ENCODE data around the gene URB1.

URB1 gene

DNA sequence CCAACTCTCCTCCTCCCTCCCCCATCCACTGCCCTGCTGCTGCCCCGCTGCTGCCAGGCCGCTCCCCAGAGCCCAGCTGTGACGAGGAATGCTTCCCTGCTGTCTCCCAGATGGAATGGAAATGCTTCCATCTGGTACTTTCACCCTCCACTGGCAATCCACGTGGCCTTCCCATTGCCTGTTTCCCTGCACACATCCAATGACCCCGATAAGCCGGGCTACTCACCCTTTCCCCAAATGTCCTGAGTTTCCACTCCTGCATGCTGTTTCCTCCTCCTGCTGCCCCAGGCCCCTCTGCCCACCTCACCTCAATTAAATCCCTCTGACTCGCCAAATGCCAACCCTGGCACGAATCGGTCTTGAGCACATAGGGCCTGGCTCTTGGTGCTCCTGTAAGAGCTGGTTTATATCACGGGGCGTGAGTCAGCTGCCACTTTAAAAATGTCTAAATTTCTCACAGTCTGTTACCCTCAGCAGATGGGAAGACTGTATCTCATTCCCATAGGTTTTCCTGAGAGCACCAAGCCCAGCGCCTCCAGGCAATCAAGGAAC, 57.8 kb downstream of the URB1 start:
- Histone ChIP-seq H3K4me3 (ENCODE audit: low read depth in 1 of 2, low read length in 2 of 2) (no peak overlapping the region), H3K4me1 (ENCODE audit: control insufficient read depth in 1 of 2, insufficient read depth in 2 of 2, low read length in 2 of 2) (no peaks in the 10 kb centered on the region), H3K27me3 (ENCODE audit: control insufficient read depth in 1 of 2, insufficient read depth in 2 of 2, low read length in 2 of 2) (no peaks in the 10 kb centered on the region), H3K27ac (ENCODE audit: low read depth, low read length) (no peak overlapping the region), H3K9me3 (ENCODE audit: control insufficient read depth in 1 of 2, low read length in 2 of 2) (no peaks in the 10 kb centered on the region), H3K9ac (ENCODE audit: low read depth in 1 of 2, low read length in 2 of 2) (no peak overlapping the region), H3K36me3 (ENCODE audit: control insufficient read depth in 1 of 2, insufficient read depth in 2 of 2, low read length in 2 of 2) (peaks cover 40 to 77% of the 10 kb centered on the region in 2 donors)

DNA sequence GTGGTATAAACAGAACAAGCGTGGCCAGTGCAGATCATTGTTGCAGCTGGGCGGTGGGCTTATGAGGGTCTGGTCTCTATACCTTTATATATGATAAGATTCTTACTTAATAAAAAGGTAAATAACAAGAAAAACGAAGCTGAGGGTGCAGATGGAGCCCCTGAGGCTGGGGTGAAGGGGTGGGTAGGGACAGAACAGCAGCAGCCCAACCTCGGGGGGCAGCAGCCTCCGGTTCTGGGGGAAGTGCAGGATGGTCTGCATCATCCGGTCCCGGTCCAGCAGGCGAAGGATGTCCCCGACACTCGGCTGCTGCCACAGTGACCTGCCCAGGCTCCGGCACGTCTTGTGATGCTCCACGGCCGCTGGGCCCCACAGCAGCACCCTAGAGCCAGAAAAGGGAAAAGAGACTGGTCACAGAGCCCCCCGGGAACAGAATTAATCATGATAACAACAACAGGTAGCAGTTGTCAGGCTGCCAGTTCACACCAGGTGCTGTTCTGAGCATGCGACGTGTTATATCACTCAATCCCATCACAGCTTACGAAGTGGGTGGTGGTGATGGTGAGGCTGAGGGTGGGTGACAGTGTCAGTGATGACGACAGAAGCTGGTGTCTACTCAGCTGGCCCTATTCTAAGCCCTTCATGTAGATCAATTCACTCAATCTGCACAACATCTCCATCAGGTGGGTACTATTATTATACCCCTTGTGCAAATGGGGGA, 58.7 kb downstream of the URB1 start:
- Histone ChIP-seq H3K4me1 (ENCODE audit: control insufficient read depth in 1 of 2, insufficient read depth in 2 of 2, low read length in 2 of 2) (no peaks in the 10 kb centered on the region), H3K36me3 (ENCODE audit: control insufficient read depth in 1 of 2, insufficient read depth in 2 of 2, low read length in 2 of 2) (peaks cover 40 to 74% of the 10 kb centered on the region in 2 donors), H3K27me3 (ENCODE audit: control insufficient read depth in 1 of 2, insufficient read depth in 2 of 2, low read length in 2 of 2) (no peaks in the 10 kb centered on the region), H3K9ac (ENCODE audit: low read depth in 1 of 2, low read length in 2 of 2) (no peak overlapping the region), H3K9me3 (ENCODE audit: control insufficient read depth in 1 of 2, low read length in 2 of 2) (no peaks in the 10 kb centered on the region), H3K27ac (ENCODE audit: low read depth, low read length) (no peak overlapping the region), H3K4me3 (ENCODE audit: low read depth in 1 of 2, low read length in 2 of 2) (no peak overlapping the region)

DNA sequence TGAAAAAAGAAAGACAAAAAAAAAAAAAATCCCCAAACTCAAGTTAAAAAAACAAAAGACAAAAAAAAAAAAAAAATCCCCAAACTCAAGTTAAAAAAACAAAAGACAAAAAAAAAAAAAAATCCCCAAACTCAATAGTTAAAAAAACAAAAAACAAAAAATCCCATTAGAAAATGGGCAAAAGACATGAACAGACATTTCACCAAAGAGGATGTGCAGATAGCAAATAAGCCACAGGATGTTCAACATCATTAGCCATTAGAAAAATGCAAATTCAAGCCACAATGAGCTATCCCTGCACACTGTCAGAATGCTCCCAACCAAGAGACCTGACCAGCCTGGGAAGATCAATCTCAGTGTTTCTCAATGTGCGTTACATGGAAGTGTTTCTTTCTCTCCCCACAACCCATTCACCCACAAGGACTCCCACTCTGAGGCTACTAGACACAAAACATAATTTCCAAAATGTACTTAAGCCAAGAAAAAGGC, 60.3 kb downstream of the URB1 start:
- H3K27ac ChIP-seq (ENCODE audit: low read depth, low read length) = no peak overlapping the region
- no peak overlapping the region for H3K4me3 ChIP-seq (ENCODE audit: low read depth in 1 of 2, low read length in 2 of 2)
- H3K9ac ChIP-seq (ENCODE audit: low read depth in 1 of 2, low read length in 2 of 2) = no peak overlapping the region
- H3K9me3 ChIP-seq (ENCODE audit: control insufficient read depth in 1 of 2, low read length in 2 of 2) = no peaks in the 10 kb centered on the region
- no peaks in the 10 kb centered on the region for H3K4me1 ChIP-seq (ENCODE audit: control insufficient read depth in 1 of 2, insufficient read depth in 2 of 2, low read length in 2 of 2)
- peaks cover 32 to 66% of the 10 kb centered on the region in 2 donors for H3K36me3 ChIP-seq (ENCODE audit: control insufficient read depth in 1 of 2, insufficient read depth in 2 of 2, low read length in 2 of 2)
- no peaks in the 10 kb centered on the region for H3K27me3 ChIP-seq (ENCODE audit: control insufficient read depth in 1 of 2, insufficient read depth in 2 of 2, low read length in 2 of 2)

DNA sequence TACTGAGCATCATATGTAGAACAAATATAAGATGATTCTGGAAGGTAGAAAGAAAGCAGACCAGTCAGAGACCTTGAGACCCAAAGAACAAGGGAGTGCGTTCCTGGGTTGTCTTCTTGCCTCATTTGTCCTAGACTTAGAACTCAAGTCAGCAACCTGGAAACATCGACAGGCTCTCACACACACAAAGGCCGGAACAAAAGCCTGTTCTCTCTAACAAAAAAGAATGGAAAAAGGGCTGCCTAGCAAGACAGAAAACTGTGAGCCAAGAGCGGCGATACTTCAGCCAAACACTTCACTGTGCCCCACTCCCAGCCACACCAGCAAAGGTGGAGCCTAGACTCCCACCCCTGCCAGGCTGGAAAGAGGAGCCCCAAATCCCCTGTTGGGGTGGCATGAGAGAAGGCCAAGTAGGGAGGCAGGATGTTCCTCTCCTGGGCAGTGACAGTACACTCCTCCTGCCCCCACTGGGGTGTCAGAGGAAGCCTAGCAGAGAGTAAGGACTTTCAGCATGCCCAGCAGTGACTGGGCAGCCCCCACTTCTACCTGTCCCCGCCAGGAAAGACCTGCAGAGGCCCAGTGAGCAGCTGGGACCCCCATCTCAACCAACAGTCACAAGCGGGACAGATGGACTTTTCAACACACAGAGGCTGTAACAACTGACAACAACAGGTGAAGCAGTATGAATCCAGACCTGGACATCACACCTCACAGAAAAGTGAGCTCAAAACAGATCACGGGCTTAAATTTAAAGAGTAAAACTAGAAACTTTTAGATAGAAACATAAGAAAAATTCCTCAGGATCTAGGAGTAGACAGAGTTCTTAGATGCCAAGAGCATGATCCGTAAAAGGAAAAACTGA, 61.1 kb downstream of the URB1 start:
- Histone ChIP-seq H3K36me3 (ENCODE audit: control insufficient read depth in 1 of 2, insufficient read depth in 2 of 2, low read length in 2 of 2) (peaks cover 31 to 59% of the 10 kb centered on the region in 2 donors), H3K4me1 (ENCODE audit: control insufficient read depth in 1 of 2, insufficient read depth in 2 of 2, low read length in 2 of 2) (no peaks in the 10 kb centered on the region), H3K27me3 (ENCODE audit: control insufficient read depth in 1 of 2, insufficient read depth in 2 of 2, low read length in 2 of 2) (no peaks in the 10 kb centered on the region), H3K9ac (ENCODE audit: low read depth in 1 of 2, low read length in 2 of 2) (no peak overlapping the region), H3K27ac (ENCODE audit: low read depth, low read length) (no peak overlapping the region), H3K9me3 (ENCODE audit: control insufficient read depth in 1 of 2, low read length in 2 of 2) (no peaks in the 10 kb centered on the region), H3K4me3 (ENCODE audit: low read depth in 1 of 2, low read length in 2 of 2) (no peak overlapping the region)

DNA sequence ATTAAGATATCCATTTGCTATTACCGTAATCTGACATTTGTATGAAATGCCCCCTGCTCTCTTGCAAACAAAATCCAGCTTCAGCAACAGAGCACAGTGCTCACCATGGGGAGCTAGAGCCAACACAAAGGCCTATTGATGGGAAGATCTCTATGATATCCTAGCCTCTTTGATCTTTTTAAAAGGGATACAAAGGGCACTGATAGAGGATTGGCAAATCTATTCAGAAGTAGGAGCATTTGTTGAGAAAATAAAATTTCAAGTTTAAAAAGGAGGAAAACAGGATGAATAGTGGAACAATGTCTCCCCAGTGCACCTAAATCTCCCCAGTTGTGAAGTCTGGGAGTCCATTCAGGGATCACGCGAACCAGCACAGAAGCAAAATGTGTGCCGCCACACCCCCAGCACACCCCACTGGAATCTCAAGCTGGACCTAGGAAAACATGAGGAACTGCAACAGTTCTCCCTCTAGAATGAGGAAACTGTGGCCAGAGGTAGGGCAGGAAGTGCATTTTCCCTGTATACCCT, 62.0 kb downstream of the URB1 start:
- H3K4me1 ChIP-seq (ENCODE audit: control insufficient read depth in 1 of 2, insufficient read depth in 2 of 2, low read length in 2 of 2) = no peaks in the 10 kb centered on the region
- no peak overlapping the region for H3K27ac ChIP-seq (ENCODE audit: low read depth, low read length)
- H3K4me3 ChIP-seq (ENCODE audit: low read depth in 1 of 2, low read length in 2 of 2) = no peak overlapping the region
- peaks cover 29 to 58% of the 10 kb centered on the region in 2 donors for H3K36me3 ChIP-seq (ENCODE audit: control insufficient read depth in 1 of 2, insufficient read depth in 2 of 2, low read length in 2 of 2)
- H3K9me3 ChIP-seq (ENCODE audit: control insufficient read depth in 1 of 2, low read length in 2 of 2) = no peaks in the 10 kb centered on the region
- H3K9ac ChIP-seq (ENCODE audit: low read depth in 1 of 2, low read length in 2 of 2) = no peak overlapping the region
- no peaks in the 10 kb centered on the region for H3K27me3 ChIP-seq (ENCODE audit: control insufficient read depth in 1 of 2, insufficient read depth in 2 of 2, low read length in 2 of 2)

DNA sequence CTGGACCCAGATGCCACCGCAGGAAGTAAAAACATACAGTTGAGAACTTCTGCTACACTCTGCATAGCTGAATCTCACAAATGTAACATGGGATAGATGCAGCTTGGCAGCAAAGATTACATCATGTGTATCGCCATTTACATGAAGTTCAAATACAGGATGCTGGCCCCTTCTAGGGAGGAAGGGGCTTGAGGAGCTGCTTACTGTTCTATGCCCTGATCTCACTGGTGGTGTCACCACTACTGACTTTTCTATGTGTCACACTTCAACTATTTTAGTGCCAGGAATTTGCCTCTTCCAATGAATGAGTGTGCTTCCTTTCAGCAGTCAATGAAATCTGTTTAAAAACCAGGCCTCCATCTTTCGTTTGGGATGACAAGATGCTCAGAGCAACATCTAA, 63.0 kb downstream of the URB1 start:
- Histone ChIP-seq H3K4me1 (ENCODE audit: control insufficient read depth in 1 of 2, insufficient read depth in 2 of 2, low read length in 2 of 2) (no peaks in the 10 kb centered on the region), H3K27ac (ENCODE audit: low read depth, low read length) (no peak overlapping the region), H3K4me3 (ENCODE audit: low read depth in 1 of 2, low read length in 2 of 2) (no peak overlapping the region), H3K9me3 (ENCODE audit: control insufficient read depth in 1 of 2, low read length in 2 of 2) (no peaks in the 10 kb centered on the region), H3K27me3 (ENCODE audit: control insufficient read depth in 1 of 2, insufficient read depth in 2 of 2, low read length in 2 of 2) (no peaks in the 10 kb centered on the region), H3K36me3 (ENCODE audit: control insufficient read depth in 1 of 2, insufficient read depth in 2 of 2, low read length in 2 of 2) (peaks cover 19 to 59% of the 10 kb centered on the region in 2 donors), H3K9ac (ENCODE audit: low read depth in 1 of 2, low read length in 2 of 2) (no peak overlapping the region)

DNA sequence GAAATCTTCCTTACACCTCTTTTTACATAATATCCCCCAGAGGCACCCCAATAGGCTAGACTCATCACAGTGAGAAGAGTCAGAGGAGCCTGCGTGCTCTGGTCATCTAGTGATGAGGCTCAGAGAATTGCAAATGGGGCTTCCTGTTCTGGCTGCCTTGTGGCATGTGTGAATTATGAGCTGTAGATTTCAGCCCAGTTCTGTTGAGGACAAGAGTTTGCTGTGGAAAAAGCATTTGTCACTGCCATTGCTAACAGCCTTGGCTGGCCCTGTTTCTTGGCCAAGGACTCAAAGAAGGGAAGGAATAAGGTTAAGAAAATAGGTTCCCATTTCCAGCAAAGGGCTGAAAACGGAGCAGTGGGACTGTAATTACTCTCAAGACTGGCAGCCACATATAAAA, 63.5 kb downstream of the URB1 start:
- no peaks in the 10 kb centered on the region for H3K9me3 ChIP-seq (ENCODE audit: control insufficient read depth in 1 of 2, low read length in 2 of 2)
- H3K36me3 ChIP-seq (ENCODE audit: control insufficient read depth in 1 of 2, insufficient read depth in 2 of 2, low read length in 2 of 2) = peaks cover 17 to 59% of the 10 kb centered on the region in 2 donors
- H3K9ac ChIP-seq (ENCODE audit: low read depth in 1 of 2, low read length in 2 of 2) = no peak overlapping the region
- H3K4me3 ChIP-seq (ENCODE audit: low read depth in 1 of 2, low read length in 2 of 2) = no peak overlapping the region
- H3K27ac ChIP-seq (ENCODE audit: low read depth, low read length) = no peak overlapping the region
- H3K27me3 ChIP-seq (ENCODE audit: control insufficient read depth in 1 of 2, insufficient read depth in 2 of 2, low read length in 2 of 2) = no peaks in the 10 kb centered on the region
- H3K4me1 ChIP-seq (ENCODE audit: control insufficient read depth in 1 of 2, insufficient read depth in 2 of 2, low read length in 2 of 2) = no peaks in the 10 kb centered on the region

DNA sequence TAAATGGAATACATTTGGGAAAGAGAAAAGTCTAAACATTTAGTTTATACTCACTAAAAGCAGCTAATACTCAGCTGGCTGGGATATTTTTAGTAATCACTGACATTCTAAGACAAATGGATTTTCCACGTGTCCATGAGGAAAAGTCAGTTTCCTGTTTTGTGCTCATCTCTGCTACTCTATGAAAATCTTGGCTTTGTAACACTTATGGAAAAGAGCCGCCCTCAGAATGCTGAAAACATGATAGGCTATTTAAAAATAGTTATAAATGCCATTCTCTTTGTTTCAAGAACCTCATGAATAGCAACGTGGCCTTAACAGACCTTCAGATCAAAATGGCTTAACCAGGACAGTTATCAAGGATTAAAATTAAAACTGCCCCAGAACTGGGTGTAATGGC, 64.2 kb downstream of the URB1 start:
- no peaks in the 10 kb centered on the region for H3K27me3 ChIP-seq (ENCODE audit: control insufficient read depth in 1 of 2, insufficient read depth in 2 of 2, low read length in 2 of 2)
- H3K27ac ChIP-seq (ENCODE audit: low read depth, low read length) = no peak overlapping the region
- peaks cover 21 to 59% of the 10 kb centered on the region in 2 donors for H3K36me3 ChIP-seq (ENCODE audit: control insufficient read depth in 1 of 2, insufficient read depth in 2 of 2, low read length in 2 of 2)
- no peaks in the 10 kb centered on the region for H3K4me1 ChIP-seq (ENCODE audit: control insufficient read depth in 1 of 2, insufficient read depth in 2 of 2, low read length in 2 of 2)
- H3K9me3 ChIP-seq (ENCODE audit: control insufficient read depth in 1 of 2, low read length in 2 of 2) = no peaks in the 10 kb centered on the region
- H3K9ac ChIP-seq (ENCODE audit: low read depth in 1 of 2, low read length in 2 of 2) = no peak overlapping the region
- no peak overlapping the region for H3K4me3 ChIP-seq (ENCODE audit: low read depth in 1 of 2, low read length in 2 of 2)

DNA sequence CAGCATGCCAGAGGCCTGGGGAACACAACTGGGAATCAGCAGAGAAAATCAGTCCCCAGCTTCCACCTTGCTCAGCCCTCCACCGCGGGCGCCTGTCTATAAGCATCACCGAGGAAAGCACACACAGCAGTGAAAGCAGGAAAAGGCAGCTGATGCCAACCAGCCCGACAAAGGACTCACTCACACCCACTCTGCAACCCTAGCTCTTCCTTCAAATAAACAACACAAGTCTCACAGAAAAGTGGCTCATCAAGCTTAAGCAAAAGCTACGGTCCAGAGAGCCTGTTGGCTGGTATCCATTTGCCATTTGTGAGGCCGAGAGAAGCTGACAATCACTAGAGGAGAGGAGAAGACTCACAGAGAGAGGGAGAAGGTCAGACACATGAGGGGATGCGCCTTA, 67.1 kb downstream of the URB1 start:
- Histone ChIP-seq H3K27ac (ENCODE audit: low read depth, low read length) (no peak overlapping the region), H3K36me3 (ENCODE audit: control insufficient read depth in 1 of 2, insufficient read depth in 2 of 2, low read length in 2 of 2) (peaks cover 26 to 69% of the 10 kb centered on the region in 2 donors), H3K27me3 (ENCODE audit: control insufficient read depth in 1 of 2, insufficient read depth in 2 of 2, low read length in 2 of 2) (no peaks in the 10 kb centered on the region), H3K9me3 (ENCODE audit: control insufficient read depth in 1 of 2, low read length in 2 of 2) (no peaks in the 10 kb centered on the region), H3K9ac (ENCODE audit: low read depth in 1 of 2, low read length in 2 of 2) (no peak overlapping the region), H3K4me3 (ENCODE audit: low read depth in 1 of 2, low read length in 2 of 2) (no peak overlapping the region), H3K4me1 (ENCODE audit: control insufficient read depth in 1 of 2, insufficient read depth in 2 of 2, low read length in 2 of 2) (no peaks in the 10 kb centered on the region)

DNA sequence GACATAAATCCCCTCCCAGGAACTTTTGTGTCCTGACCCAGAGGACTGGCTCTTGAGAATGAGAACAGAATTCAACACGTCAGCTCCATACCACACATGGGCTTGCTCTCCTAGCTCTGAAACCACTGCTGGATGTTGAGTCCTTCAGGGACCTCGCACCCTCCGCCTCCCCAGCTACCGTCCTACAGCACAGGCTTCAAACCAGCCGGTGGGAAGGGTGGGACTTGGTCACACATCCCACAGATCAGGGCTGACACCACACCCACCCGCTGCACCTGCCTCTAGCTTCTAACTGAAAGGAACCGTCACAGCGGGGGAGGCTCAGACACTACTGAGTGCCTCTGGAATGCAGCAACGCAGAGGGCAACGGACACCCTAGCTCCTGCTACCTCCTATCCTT, 70.1 kb downstream of the URB1 start:
- no peaks in the 10 kb centered on the region for H3K27me3 ChIP-seq (ENCODE audit: control insufficient read depth in 1 of 2, insufficient read depth in 2 of 2, low read length in 2 of 2)
- no peaks in the 10 kb centered on the region for H3K9me3 ChIP-seq (ENCODE audit: control insufficient read depth in 1 of 2, low read length in 2 of 2)
- no peaks in the 10 kb centered on the region for H3K4me1 ChIP-seq (ENCODE audit: control insufficient read depth in 1 of 2, insufficient read depth in 2 of 2, low read length in 2 of 2)
- no peak overlapping the region for H3K9ac ChIP-seq (ENCODE audit: low read depth in 1 of 2, low read length in 2 of 2)
- no peak overlapping the region for H3K4me3 ChIP-seq (ENCODE audit: low read depth in 1 of 2, low read length in 2 of 2)
- H3K27ac ChIP-seq (ENCODE audit: low read depth, low read length) = no peak overlapping the region
- peaks cover 34 to 89% of the 10 kb centered on the region in 2 donors for H3K36me3 ChIP-seq (ENCODE audit: control insufficient read depth in 1 of 2, insufficient read depth in 2 of 2, low read length in 2 of 2)
